NCI-H460 (cell line): ENCODE measurements around the gene RUNX1. TPM values are rescaled to one million over a fixed set of nuclear protein-coding genes. Genes with fewer than 3 reads are reported as not detected.
"Not testable (repeated sequence)": the region's sequence is repeated elsewhere in the genome, so short reads cannot be mapped to it uniquely, and the experiment has no call there.

Source experiments
- DNase-seq: peaks from one replicate; pipeline ENCODE4 v3.0.0-alpha.2; 2016; ENCODE audit warnings: low read depth; ENCODE audit errors: extremely low read depth
- total RNA-seq: library from RNA; depleted of rRNA; stranded (reverse); fragments of >200 nt; shearing (Covaris generic); gene quantifications from 2 replicates; pipeline ENCODE4 v1.2.3, GENCODE V29; 2014

The RUNX1 gene
- total RNA-seq, 1 experiment from 2014 or later, result 7.3 TPM

DNA sequence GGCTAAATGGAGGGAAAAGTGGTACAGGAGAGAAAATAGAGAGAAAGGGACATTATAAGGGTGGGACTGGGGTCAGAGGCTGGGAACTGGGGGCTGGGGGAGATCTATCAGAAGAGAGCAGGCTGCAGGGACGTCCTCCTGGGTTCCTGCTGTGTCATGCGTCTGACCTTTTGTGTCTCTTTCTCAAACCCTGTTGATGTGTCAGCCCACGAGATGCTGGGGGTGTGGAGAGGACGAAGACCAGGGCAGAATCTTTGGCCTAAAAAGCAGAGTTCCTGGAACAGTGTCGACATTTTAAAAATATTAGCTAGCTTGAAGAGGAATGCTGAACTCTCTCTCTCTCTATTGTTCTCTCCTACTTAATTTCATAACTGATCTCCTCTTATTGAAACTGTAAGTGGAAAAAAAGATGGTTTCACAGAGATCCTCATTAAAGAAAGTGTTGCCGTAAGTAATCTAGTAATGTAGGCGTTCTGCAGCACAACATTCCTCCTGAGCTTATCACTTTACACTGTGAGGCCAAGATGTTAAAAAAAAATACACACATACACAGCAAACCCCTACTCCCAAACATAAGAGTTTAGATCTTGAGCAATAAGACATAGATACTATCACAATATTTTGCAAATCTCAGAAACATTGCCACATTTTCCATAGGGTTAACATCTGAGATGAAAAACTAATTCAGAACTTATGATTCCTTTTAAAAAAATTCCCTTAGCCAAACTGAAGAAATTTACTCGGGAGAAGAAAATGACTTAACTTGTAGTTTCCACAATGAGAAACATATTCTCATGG is 52.6 kb downstream of the RUNX1 start:
- DNase-seq, result no peak

GRCh38 chr21:34995979-34996303 is 53.2 kb downstream of the RUNX1 start:
- DNase-seq, result no peak

DNA sequence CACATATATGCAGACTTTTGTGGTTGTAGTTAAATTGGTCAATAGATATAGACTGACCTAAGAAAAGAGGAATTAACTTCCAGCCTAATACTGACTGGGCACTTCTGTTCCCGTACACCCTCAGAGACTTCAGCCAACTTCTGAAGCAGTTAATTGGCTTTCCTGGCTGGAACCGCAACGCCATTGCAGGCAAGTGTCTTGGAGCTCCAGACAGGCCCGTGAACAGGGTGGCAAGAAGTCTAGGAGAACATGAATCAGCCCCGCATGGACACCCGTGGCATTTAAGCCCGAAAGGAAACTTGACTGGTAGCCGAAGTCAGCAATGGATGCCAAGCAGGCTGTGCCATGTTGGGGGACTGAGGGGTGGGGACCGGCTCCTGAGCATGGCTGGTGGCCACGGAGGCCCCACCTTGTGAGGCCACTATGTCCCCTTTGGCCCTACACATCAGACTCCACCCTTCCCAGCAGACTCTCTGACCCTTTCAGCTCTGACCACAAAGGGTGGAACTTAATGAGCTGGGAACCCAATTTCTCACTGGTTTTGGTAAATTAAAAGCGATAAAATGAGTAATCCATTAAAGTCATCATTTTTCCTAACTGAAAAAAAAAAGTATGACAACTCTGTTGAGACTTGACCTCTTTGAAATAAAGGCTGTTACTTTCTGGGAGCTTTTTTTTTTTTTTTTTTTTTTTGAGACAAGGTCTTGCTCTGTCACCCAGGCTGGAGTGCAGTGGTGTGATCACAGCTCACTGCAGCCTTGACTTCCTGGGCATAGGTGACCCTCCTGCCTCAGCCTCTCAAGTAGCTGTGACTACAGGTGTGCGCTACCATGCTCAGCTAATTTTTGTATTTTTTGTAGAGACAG is 54.1 kb downstream of the RUNX1 start:
- no peak for DNase-seq

DNA sequence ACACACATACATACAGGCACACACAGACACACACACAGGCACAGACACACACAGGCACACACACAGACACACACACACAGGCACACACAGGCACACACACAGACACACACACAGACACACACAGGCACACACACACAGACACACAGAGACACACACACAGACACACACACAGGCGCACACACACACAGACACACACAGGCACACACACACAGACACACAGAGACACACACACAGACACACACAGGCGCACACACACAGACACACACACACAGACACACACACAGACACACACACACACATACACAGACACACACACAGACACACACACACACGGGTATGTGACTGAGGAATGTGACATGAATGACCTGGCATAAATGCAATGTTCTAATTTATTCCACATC is 55.6 kb downstream of the RUNX1 start:
- DNase-seq, result not testable (repeated sequence)

DNA sequence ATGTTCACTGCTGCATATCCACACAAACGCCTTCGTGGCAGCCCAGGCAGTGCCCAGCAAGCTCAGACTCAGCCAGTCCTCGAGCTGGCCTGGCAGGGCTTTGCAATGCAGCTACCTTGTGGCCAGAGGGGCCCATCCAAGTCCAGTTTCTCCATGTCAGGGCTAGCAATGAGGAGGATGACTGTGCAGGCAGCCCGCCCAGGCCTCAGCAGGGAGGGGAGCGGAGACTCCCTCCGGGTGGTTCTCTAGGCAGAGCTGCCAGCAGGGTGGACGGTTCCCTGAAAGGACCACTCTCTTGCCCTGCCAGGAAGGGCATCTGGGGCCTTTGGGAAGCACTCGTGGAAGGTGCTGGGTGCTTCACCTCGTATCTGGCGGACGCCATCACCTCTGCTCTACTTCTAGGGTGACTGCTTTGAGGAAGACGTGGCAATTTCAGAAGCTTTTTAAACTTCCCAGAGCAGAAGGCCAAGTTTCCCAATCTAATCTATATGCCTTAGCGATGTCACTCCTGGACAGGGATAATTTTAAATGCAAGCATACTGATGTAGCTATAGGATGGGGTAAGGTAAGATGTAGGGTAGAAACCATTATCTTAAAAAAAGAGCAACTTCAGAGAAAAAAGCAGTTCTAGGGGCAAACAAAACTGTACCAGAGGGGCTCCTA is 56.2 kb downstream of the RUNX1 start:
- DNase-seq, result no peak

DNA sequence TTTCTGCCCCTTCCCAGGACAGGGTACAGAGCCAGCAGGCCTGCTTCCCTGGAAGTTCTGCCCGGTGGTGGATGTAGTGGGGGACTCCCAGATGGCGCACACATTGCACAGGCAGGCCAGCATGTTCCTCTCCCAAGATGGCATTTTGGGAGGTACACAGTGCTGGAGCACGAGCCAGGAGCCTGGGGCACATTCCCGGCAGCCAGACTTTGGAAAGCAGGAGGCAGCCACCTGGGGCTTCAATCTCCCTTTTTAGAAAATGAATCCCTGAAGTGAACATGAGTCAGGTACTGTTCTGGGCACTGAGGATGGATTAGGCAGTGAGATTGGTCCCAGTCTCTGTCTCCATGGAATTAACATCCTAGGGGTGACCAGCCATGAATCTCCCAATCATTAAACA is 56.9 kb downstream of the RUNX1 start:
- DNase-seq, result no peak

DNA sequence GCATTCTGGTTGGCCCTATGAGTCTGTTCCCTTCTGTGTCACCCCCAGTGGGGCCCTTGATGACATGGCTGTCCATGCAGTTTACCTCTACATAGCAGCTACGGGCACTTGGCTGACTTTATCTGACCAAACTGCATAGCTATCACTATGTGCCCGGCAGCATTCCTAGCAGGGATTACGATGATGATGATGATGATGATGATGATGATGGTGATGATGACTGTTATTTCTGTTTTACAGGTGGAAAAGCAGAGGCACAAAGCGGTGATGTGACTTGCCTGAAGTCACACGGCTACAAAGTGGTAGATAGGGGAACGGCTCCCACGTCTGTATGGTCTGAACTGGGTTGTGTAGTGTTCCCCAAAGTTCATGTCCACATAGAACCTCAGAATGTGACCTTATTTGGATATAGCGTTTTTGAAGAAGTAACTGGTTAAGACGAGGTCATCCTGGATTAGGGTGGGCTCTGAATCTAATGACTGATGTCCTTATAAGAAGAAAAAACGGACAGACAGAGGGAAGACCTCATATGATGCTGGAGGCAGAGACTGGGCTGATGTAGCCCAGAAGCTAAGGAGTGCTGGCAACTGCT is 57.6 kb downstream of the RUNX1 start:
- DNase-seq, result no peak

DNA sequence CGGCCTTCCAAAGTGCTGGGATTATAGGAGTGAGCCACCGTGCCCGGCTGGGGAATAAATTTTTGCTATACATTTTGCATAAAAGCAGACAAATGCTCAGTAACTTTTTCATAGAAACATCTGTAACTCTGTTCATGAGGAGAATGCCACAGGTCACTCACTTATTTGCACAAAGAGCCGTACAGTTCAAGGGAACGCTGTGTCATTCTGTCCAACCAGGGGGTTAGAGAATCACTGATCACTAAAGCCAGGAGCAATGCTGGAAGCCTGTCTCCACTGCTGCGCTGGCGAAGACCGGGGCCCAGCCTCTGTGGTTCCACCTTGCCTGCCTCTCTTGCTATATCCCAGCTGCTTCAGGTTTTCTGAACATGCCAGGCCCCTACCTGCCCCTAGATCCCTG is 58.3 kb downstream of the RUNX1 start:
- DNase-seq, result no peak

DNA sequence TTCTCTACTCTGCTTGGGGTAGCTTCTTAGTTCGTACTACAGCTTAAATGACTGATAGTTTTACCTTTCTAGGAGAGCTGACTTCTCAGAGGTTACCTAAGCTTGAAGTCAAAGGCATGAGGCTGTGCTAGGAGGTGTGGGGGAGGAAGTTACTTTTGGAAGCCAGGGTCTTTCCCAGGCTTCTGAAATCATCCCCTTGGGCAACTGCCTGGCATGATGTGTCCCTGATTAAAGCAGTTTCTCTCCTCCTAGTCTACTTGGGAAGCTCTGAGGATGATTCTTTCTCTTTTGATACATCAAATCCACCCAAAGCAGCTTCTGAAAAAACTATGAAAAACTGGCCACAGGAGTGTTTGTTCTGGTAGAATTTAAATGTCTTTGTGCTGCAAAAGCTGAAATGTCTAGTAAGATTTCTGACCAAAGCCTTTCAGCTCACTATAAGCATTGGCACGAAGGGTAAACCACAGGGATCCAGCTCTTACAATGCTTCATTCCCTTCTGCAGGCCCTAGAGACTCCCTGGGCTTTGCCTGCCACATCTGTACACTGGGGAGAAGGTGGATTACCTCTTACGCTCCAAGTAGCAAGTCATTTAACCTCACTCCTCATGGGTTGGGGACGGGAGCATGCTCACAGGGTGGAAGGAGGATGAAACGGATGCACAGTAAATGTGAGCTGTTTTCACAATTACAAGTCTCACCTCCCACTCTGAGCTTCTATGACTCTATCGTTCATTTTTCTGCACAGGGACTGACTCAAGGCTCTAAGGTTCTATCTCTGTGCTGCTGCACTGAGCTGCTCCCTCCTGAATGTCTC is 59.6 kb downstream of the RUNX1 start:
- no peak for DNase-seq

DNA sequence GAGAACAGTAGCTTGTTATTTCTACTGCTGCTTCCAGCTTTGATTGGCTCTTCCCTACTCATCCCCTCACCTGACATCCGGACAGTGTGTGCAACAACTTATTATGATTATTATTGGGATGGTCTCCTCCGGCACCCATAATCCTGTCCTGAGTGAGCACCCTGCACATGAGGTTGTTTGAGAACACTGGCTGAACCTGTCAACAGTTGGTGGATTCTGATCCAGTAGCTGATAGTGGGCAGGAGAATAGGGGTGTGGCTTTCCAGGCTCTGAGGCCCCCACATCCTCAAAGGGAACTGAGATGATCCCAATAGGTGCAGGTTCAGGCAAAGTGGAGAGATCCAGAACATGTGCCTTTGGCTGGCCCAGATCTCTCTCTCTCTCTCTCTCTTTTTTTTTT is 60.5 kb downstream of the RUNX1 start:
- no peak for DNase-seq

- no peak for DNase-seq
Observed at GRCh38 chr21:34988139-34988538, 61.0 kb downstream of the RUNX1 start.

GRCh38 chr21:34987501-34988072 is 61.5 kb downstream of the RUNX1 start:
- DNase-seq, result no peak

- no peak for DNase-seq
Observed at GRCh38 chr21:34986561-34987500, 62.3 kb downstream of the RUNX1 start.

DNA sequence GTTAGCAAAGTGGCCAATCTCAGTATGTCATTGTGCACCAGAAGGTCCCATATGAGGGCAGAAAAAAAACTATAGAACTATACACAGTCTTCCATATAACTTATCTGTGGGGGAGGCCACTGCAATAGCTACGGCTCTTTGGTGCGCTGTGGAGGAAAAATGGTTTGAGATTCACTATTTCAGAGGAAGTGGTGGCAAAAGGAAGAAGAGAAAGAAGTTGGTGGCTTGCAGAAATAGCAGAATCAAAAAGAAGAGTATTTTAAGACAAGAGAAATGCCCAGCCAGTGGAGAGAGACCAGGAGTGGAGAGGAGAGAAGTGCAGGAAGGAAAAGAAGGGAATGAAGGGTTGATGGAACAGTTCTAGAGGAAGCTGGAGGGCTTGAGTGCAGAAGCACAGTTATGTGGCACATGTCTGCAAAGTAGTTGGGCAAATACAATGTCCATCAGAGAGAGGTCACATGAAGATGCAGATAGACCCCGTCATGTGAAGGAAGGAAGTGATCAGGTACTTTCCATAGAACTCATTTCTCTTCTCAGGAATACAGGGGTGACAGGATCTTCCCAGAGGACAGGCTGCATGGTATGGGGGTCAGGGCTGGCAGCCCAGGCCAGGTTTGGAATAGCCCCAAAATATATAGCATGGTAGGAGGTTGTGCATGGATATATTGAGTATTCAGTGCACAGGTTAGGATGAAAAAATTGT is 64.6 kb downstream of the RUNX1 start:
- DNase-seq, result no peak

DNA sequence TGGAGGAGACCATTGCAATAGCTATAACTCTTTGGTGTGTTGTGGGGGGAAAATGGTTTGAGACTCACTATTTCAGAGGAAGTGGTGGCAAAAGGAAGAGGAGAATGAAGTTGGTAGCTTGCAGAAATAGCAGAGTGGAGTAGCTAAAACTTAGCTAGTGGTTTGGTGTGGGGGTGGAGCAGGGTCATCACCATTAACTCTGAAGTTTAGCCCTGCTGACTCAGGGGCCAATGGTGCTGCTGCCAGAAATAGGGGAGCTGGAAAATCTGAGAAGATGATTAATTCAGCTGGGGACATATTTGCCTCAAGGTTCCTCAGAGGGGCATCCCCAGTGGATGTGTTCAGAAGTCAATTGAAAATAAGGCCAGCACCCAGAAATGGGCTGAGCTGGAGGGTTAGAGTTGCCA is 65.4 kb downstream of the RUNX1 start:
- DNase-seq, result no peak

GRCh38 chr21:34981791-34982190 is 67.3 kb downstream of the RUNX1 start:
- no peak for DNase-seq

GRCh38 chr21:34980423-34981115 is 68.5 kb downstream of the RUNX1 start:
- DNase-seq, result no peak

DNA sequence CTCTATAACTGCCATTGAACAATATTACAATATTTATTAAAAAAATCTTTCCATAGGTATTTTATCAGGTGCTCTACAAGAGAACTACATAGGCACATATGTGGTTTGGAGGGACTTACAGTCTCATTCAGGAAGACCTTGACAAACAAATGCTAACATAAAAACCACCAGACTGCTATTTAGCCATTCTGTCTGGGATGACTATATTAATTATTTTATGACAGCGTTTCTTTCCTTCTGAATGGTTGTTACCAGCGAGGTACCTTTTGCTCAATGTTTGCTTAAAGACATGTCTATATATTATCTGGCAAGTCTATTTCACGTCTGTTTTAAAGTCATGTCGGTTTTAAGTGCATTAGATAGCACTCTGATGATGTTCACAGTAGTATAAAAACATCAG is 69.7 kb downstream of the RUNX1 start:
- no peak for DNase-seq
